Small intestine (tissue), 16 donors: ENCODE data around the gene NGB. TPM values are rescaled to one million over a fixed set of nuclear protein-coding genes. Genes with fewer than 3 reads are reported as not detected.
A peak's percentile ranks its signal among the peaks of the same experiment; 100 is the strongest.
"Not testable (repeated sequence)": the region's sequence is repeated elsewhere in the genome, so short reads cannot be mapped to it uniquely, and the experiment has no call there.

Source experiments
- DNase-seq, 2 donors: peaks; one replicate each; pipeline versions ENCODE4 v3.0.0 to v3.0.0-alpha.2; 2013
- FAIRE-seq: peaks from 2 replicates; lab custom pipeline; 2012; peaks lifted over from hg19 to GRCh38; lab: Jason Lieb, UNC
- H3K27ac ChIP-seq, 3 donors: one replicate each; pipeline ENCODE4 v1.5.1; 2013; ENCODE audit warnings: low read length in 2 of 3, mild to moderate bottlenecking in 2 of 3, control low read depth in 1 of 3, inconsistent platforms in 1 of 3, low read depth in 1 of 3, moderate library complexity in 1 of 3
- H3K27me3 ChIP-seq, 3 donors: one replicate each; pipeline ENCODE4 v1.6.1; 2013; ENCODE audit warnings: low read length in 3 of 3, inconsistent platforms in 1 of 3; ENCODE audit not compliant: control insufficient read depth in 3 of 3, insufficient read depth in 3 of 3
- H3K36me3 ChIP-seq, 3 donors: one replicate each; pipeline ENCODE4 v1.6.1; 2013; ENCODE audit warnings: low read length in 3 of 3, inconsistent platforms in 1 of 3, low read depth in 1 of 3, mild to moderate bottlenecking in 1 of 3, moderate library complexity in 1 of 3; ENCODE audit not compliant: control insufficient read depth in 3 of 3, insufficient read depth in 2 of 3
- H3K4me1 ChIP-seq, 3 donors: one replicate each; pipeline ENCODE4 v1.6.1; 2013; ENCODE audit warnings: low read length in 2 of 3, inconsistent platforms in 1 of 3, low read depth in 1 of 3, mild to moderate bottlenecking in 1 of 3, moderate library complexity in 1 of 3; ENCODE audit not compliant: control insufficient read depth in 3 of 3, insufficient read depth in 2 of 3
- H3K4me3 ChIP-seq, 3 donors: one replicate each; pipeline ENCODE4 v1.5.1; 2013; ENCODE audit warnings: low read length in 3 of 3, control low read depth in 1 of 3, inconsistent platforms in 1 of 3, low read depth in 1 of 3, mild to moderate bottlenecking in 1 of 3, moderate library complexity in 1 of 3
- H3K9me3 ChIP-seq, 2 donors: one replicate each; pipeline ENCODE4 v1.6.1; 2013; ENCODE audit warnings: low read depth in 1 of 2, low read length in 1 of 2; ENCODE audit not compliant: control insufficient read depth in 2 of 2, insufficient read depth in 1 of 2
- WGBS, 3 donors: extraction: QIAGEN DNeasy Blood & Tissue Kit; methylation state at CpG; one replicate each; pipeline ENCODE4 v1.1.7; 2013; 5-methylcytosine and 5-hydroxymethylcytosine counted together
- long read RNA-seq, 10 donors: transcript quantifications; one replicate each; lab custom pipeline, GENCODE V29; 2026
- polyA plus RNA-seq, 4 donors: library from polyadenylated mRNA; stranded (reverse) in 3 of 4; unstranded in 1 of 4; fragments of 200-250 nt in 3 of 4; fragments of 120-200 nt in 1 of 4; gene quantifications; one replicate each; pipeline versions ENCODE4 v1.2.1 to v1.2.3, GENCODE V29; 2013
- donor health status: healthy with polysubstance abuse.
- donor health status: control.
- donor health status: control.
- donor health status: Bipolar disorder and iron deficiency.
- donor health status: healthy.

Gene NGB, protein sequence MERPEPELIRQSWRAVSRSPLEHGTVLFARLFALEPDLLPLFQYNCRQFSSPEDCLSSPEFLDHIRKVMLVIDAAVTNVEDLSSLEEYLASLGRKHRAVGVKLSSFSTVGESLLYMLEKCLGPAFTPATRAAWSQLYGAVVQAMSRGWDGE
- under 1 TPM in 2 of 4 donors, not detected in 2; 0.09 to 0.81 TPM for polyA plus RNA-seq
- long read RNA-seq, donor 1 = 0 reads
- long read RNA-seq, donor 2 = 0 reads
- long read RNA-seq, donor 3, partial matches to known transcripts = 0 of 2 reads
- long read RNA-seq, donor 3, other reads (novel, unspliced or antisense) = 0 of 2 reads
- long read RNA-seq, donor 4 = 0 reads
- long read RNA-seq, donor 5 = 0 reads
- long read RNA-seq, donor 6 = 0 reads
- long read RNA-seq, donor 7 = 0 reads
- long read RNA-seq, donor 8 = 0 reads
- long read RNA-seq, donor 9, partial matches to known transcripts = 0 of 1 reads
- long read RNA-seq, donor 9, other reads (novel, unspliced or antisense) = 0 of 1 reads
- long read RNA-seq, donor 10, partial matches to known transcripts = 5 of 5 reads
- long read RNA-seq, donor 10, other reads (novel, unspliced or antisense) = 0 of 5 reads

DNA sequence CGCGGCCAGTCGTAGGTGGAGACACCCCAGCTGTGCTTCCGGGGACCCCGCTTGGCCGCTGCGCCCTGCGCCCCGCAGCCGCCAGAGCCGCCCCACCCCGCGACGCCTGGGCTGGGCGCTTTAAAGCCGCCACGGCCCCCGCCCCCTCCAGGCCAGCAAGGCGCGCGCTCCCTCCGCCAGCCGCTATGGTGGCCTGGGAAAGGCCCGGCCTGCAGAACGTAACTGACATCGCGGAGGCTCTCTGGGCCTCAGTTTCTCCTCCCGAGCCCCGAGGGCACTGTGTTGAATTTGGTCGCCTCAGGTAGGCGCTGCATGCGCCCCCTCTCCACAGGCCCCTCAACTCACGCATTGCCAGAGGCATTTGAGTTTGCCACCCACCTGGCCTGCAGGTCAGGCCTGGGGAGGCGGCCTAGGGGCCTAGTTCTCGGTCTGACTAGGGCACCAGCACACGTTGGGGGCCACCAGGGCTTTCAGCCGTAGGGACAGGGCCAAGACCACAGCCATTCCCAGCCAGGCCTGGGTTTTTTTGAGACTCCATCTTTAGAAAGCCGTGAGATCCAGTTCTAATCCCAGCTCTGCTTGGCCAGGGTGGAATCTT lies at the start of gene NGB:
Gene NGB (minus strand): TSS at position 94 of the 598 bp plus-strand sequence. CDS start 269 bp downstream, outside the sequence.
- Histone ChIP-seq H3K4me1 (no peaks in the 10 kb centered on the region), H3K4me3 (no peak within 1 kb of the TSS), H3K27me3 (peaks cover 4 to 43% (median 19%) of the 10 kb centered on the region in 3 donors), H3K27ac (no peak within 1 kb of the TSS), H3K9me3 (peaks cover 0 to 11% of the 10 kb centered on the region in 2 donors), H3K36me3 (peaks cover 0 to 3% (median 0%) of the 10 kb centered on the region in 3 donors)
- WGBS, 3 donors = 15 to 24% (median 18%) methylated on average over 37 to 38 of the region's 38 CpGs
- no peak for FAIRE-seq
- no peak for DNase-seq

DNA sequence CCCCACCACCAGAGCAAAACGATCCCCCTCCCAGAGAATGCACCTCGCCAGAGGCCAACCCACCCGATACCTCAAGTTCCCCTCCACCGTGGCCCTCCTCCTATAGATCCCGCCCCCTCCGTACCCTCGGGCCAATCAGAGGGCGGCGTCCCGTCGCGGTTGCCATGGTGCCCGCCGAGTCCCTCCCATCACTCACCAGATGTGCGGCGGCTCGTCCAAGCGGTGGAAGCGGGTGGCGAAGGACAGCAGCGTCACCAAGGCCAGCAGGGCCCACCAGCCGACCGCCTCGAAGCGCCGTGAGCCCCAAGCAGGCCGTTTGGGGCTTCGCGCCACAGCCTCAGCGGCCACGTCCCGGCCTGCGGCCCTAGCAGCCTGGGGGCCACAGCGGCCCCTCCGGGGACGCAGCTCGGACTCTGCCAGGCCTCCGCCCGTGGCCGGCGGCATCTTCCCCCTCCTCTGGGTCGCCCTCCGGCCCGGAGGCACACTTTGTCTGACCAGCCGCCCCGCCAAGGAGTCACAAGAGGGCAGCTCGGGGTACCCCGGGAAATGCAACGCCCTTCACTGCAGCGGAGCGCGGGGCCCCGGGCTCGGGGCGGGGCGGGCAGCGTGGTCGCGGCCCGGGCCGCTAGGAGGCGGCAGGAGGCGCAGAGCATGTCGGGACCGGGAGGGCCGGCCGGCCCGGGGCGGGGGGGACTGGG lies 49.4 kb upstream of the NGB start, which contains the start of gene POMT2:
Gene POMT2 (minus strand): TSS at position 646 of the 698 bp plus-strand sequence. CDS start 202 bp downstream, at position 444.
- DNase-seq (peak; percentile 91 to 96), FAIRE-seq (no peak)
- no peaks in the 10 kb centered on the region for H3K9me3 ChIP-seq
- H3K36me3 ChIP-seq = peaks cover 0 to 8% (median 0%) of the 10 kb centered on the region in 3 donors
- H3K4me1 ChIP-seq = peaks cover 0 to 39% (median 3%) of the 10 kb centered on the region in 3 donors
- H3K4me3 ChIP-seq = peak within 1 kb of the TSS; percentile 59 to 93 (median 89)
- 0 to 1% (median 1%) methylated on average over 58 to 69 of the region's 69 CpGs for WGBS, 3 donors
- no peaks in the 10 kb centered on the region for H3K27me3 ChIP-seq
- H3K27ac ChIP-seq = peak within 1 kb of the TSS; percentile 88 to 99 (median 92)

DNA sequence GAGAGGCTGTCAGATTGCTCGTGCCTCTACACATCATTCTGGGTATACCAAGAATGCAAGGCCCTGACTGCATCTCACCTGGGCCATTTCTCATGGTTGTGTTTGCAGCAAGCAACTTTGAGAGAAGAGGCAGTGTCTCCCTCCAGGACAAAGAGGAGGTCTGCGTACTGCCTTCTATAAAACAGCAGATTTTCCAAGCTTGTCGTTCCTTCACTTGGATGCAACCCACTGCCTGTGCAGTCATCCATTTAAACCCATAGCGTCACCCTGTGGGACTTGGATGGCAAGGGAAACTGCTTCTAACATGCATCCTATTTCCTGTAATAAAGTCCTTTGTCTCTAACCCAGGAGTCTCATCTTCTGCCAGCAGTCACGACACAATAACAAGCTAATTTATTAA lies 48.4 kb upstream of the NGB start:
- H3K4me1 ChIP-seq = peaks cover 0 to 49% (median 3%) of the 10 kb centered on the region in 3 donors
- peaks cover 0 to 7% (median 0%) of the 10 kb centered on the region in 3 donors for H3K36me3 ChIP-seq
- H3K9me3 ChIP-seq = no peaks in the 10 kb centered on the region
- H3K4me3 ChIP-seq = no peak overlapping the region
- H3K27me3 ChIP-seq = no peaks in the 10 kb centered on the region
- no peak overlapping the region for H3K27ac ChIP-seq
- 68 to 81% (median 80%) methylated on average over 5 of the region's 5 CpGs for WGBS, 3 donors
- FAIRE-seq = no peak
- DNase-seq = no peak

DNA sequence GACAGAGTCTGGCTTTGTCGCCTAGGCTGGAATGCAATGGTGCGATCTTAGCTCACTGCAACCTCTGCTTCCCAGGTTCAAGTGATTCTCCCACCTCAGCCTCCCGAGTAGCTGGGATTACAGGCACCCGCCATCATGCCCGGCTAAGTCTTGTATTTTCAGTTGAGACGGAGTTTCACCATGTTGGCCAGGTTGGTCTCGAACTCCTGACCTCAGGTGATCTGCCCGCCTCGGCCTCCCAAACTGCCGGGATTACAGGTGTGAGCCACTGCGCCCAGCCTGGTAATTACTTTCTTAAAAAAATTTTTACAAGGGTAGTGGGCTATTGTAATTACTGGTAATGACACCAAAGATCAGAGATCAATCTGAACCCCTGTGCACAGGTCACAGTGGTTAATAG lies 47.8 kb upstream of the NGB start:
- peaks cover 0 to 53% (median 3%) of the 10 kb centered on the region in 3 donors for H3K4me1 ChIP-seq
- H3K36me3 ChIP-seq, H3K4me3 ChIP-seq, H3K27ac ChIP-seq, H3K9me3 ChIP-seq, DNase-seq, H3K27me3 ChIP-seq, FAIRE-seq: not testable (repeated sequence)
- 94 to 96% (median 94%) methylated on average over 11 of the region's 11 CpGs for WGBS, 3 donors

DNA sequence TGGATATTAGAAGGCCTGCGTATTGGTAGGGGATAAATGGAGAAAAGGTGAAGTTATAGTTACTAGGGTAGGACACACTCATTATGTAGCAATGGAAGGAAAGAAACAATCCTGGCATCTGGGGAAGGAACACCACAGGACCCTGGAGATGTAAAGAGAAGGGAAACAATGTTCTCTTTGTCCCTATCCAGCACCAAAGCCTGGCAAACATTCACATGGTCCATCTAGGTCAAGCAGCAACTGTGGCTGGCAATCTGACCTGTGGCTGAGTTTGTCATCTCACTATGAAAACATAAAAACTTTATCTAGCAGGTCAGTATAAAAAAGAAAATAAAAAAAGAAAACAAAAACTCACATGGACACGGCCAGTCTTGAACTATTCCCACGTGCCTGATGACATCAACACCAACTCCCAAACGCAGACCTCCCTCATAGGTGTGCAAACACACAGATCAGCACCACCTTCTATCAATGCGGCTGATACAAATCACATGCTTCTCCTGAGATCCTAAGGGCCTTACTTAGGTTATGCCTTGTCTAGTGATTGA lies 47.1 kb upstream of the NGB start:
- 77 to 84% (median 80%) methylated on average over 5 of the region's 5 CpGs for WGBS, 3 donors
- Histone ChIP-seq H3K27me3 (no peaks in the 10 kb centered on the region), H3K9me3 (no peaks in the 10 kb centered on the region), H3K27ac (peak overlapping the region in 1 of 3 donors; percentile 66), H3K4me1 (peaks cover 0 to 59% (median 3%) of the 10 kb centered on the region in 3 donors), H3K4me3 (no peak overlapping the region), H3K36me3 (no peaks in the 10 kb centered on the region)
- DNase-seq (no peak), FAIRE-seq (no peak)

DNA sequence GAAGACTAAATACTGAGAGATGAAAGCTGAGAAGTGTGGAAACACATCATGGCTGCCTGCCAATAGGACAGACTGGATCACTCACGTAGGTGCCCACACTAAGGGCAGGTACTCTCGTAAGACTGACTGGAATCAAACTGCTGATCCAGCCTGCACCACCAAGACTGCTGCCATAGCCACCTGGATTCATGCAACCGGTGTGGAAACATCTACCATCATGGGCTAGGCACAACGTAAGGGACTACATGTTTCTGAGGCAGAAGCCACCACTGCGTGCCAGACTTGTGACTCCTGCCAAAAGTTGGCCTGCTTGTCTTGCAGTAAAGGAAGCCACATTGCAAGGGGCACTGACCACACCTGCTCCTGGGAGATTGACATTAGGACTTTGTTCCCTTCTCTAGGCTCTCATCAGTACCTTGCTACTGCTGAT lies 45.9 kb upstream of the NGB start:
- no peak for FAIRE-seq

DNA sequence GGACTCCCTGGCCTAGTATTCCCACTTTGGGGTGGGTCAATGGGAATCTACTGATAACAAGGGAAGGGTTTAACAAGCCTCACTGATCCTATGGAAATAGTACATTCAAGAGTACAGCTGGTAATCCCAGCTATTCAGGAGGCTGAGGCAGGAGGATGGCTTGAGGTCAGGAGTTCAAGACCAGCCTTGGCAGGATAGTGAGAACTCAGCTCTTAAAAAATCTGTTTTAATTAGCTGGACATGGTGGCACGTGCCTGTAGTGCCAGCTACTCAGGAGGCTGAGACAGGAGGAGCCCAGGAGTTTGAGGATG lies 45.1 kb upstream of the NGB start:
- Histone ChIP-seq H3K4me1 (peaks cover 0 to 54% (median 3%) of the 10 kb centered on the region in 3 donors), H3K9me3 (no peaks in the 10 kb centered on the region), H3K4me3 (no peak overlapping the region), H3K27me3 (no peaks in the 10 kb centered on the region), H3K27ac (no peak overlapping the region), H3K36me3 (no peaks in the 10 kb centered on the region)
- WGBS, 3 donors = 33 to 51% (median 39%) methylated on average over 1 of the region's 1 CpG
- DNase-seq (no peak), FAIRE-seq (no peak)

More for the DNA sequence above, 45.9 kb upstream of the NGB start:
- WGBS, 3 donors = 29 to 63% (median 36%) methylated on average over 5 of the region's 5 CpGs
- Histone ChIP-seq H3K36me3 (no peaks in the 10 kb centered on the region), H3K4me3 (no peak overlapping the region), H3K9me3 (no peaks in the 10 kb centered on the region), H3K4me1 (peaks cover 0 to 55% (median 3%) of the 10 kb centered on the region in 3 donors), H3K27me3 (no peaks in the 10 kb centered on the region), H3K27ac (peak overlapping the region; percentile 9 to 66 (median 19))
- DNase-seq = peak; percentile 71 to 75
